Panc1 (cell line): ENCODE data around the gene ABI3BP. TPM values are rescaled to one million over a fixed set of nuclear protein-coding genes. Genes with fewer than 3 reads are reported as not detected.

Source experiments
- ATAC-seq: fragments of 200-7000 bp; cut with Tn5 transposase; 2 replicates; pipeline ENCODE4 v1.9.1; 2020; ENCODE audit warnings: mild to moderate bottlenecking, moderate library complexity
- BruUV-seq: library from RNA; stranded (reverse); fragments of 400-500 nt; replicated peaks from 2 replicates; lab custom pipeline; 2021; lab: Mats Ljungman, UMichigan
- CTCF ChIA-PET: fragments of 300-600 bp; sonication (Branson Sonifier 250); formaldehyde crosslinking; loops from one replicate; lab custom pipeline; 2022; ENCODE audit warnings: antibody characterized with exemption; lab: Charles Lee
- POLR2A ChIA-PET: fragments of 300-600 bp; sonication (Branson Sonifier 250); formaldehyde crosslinking; loops from one replicate; lab custom pipeline; 2022; ENCODE audit warnings: antibody characterized with exemption; lab: Charles Lee
- DNase-seq: peaks from one replicate; pipeline ENCODE4 v3.0.0-alpha.2; 2010; ENCODE audit warnings: low read depth, low spot score
- H3K27ac ChIP-seq: 2 replicates; pipeline ENCODE4 v1.5.1; 2011; ENCODE audit warnings: mild to moderate bottlenecking, low read length, inconsistent platforms
- H3K27me3 ChIP-seq: fragments of 200-500 bp; sonication (Bioruptor generic); 2 replicates; pipeline ENCODE4 v1.6.0; 2014; ENCODE audit warnings: low read length, inconsistent platforms; ENCODE audit not compliant: control insufficient read depth, insufficient read depth
- H3K36me3 ChIP-seq: fragments of 200-500 bp; sonication (Bioruptor generic); 2 replicates; pipeline ENCODE4 v1.5.1; 2014; ENCODE audit warnings: inconsistent platforms, mild to moderate bottlenecking, low read length, moderate library complexity; ENCODE audit not compliant: control insufficient read depth, insufficient read depth
- H3K4me1 ChIP-seq: 2 replicates; pipeline ENCODE4 v1.5.1; 2011; ENCODE audit warnings: inconsistent platforms, mild to moderate bottlenecking, low read length, moderate library complexity; ENCODE audit not compliant: control insufficient read depth, insufficient read depth
- H3K4me3 ChIP-seq, 2 experiments: 2 replicates each; pipeline ENCODE4 v1.5.1; 2011 to 2012; ENCODE audit warnings: low read depth in 2 of 2, low read length in 2 of 2, mild to moderate bottlenecking in 2 of 2, inconsistent platforms in 1 of 2, moderate library complexity in 1 of 2
- H3K9me3 ChIP-seq: fragments of 200-500 bp; sonication (Bioruptor generic); 2 replicates; pipeline ENCODE4 v1.5.1; 2014; ENCODE audit warnings: low read depth, mild to moderate bottlenecking, inconsistent platforms, low read length, moderate library complexity; ENCODE audit not compliant: control insufficient read depth, insufficient read depth
- CTCF ChIP-seq: fragments of 450-650 bp; IDR thresholded peaks from 2 replicates; pipeline ENCODE4 v1.5.1; 2017; ENCODE audit warnings: mild to moderate bottlenecking
- POLR2AphosphoS5 ChIP-seq: IDR thresholded peaks from 2 replicates; pipeline ENCODE4 v1.6.1; 2012; ENCODE audit warnings: mild to moderate bottlenecking, low read depth, low read length, moderate library complexity
- REST ChIP-seq, 2 experiments: IDR thresholded peaks; 2 replicates each; pipeline ENCODE4 v1.6.1; 2011 to 2012; ENCODE audit warnings: low read depth in 2 of 2, control low read depth in 1 of 2, low read length in 1 of 2, mild to moderate bottlenecking in 1 of 2, moderate library complexity in 1 of 2; ENCODE audit not compliant: insufficient read depth in 1 of 2
- SIN3A ChIP-seq: IDR thresholded peaks from 2 replicates; pipeline ENCODE4 v1.6.1; 2012; ENCODE audit warnings: low read depth, mild to moderate bottlenecking, low read length, moderate library complexity, borderline replicate concordance; ENCODE audit not compliant: insufficient read depth
- TCF7L2 ChIP-seq: IDR thresholded peaks from 2 replicates; pipeline ENCODE4 v1.6.1; 2011; ENCODE audit warnings: mild to moderate bottlenecking, low read depth, low read length, inconsistent platforms
- in situ Hi-C: cut with HindIII; loops from 2 replicates; pipeline ENCODE4 v1.10.0; 2016; ENCODE audit warnings: low sequenced_read_pairs, low pct_unique_long_range_greater_than_20kb
- intact Hi-C: fragments of 100-400 bp; cut with micrococcal nuclease; formaldehyde crosslinking; loops from one replicate; pipeline ENCODE4 v1.10.0; 2022; ENCODE audit not compliant: unreplicated experiment
- total RNA-seq: library from RNA; stranded (reverse); gene quantifications from one replicate; pipeline ENCODE4 v1.2.1, GENCODE V29; 2021; ENCODE audit not compliant: unreplicated experiment

ABI3BP gene
- total RNA-seq, 1 experiment from 2014 or later = 0.21 TPM

DNA sequence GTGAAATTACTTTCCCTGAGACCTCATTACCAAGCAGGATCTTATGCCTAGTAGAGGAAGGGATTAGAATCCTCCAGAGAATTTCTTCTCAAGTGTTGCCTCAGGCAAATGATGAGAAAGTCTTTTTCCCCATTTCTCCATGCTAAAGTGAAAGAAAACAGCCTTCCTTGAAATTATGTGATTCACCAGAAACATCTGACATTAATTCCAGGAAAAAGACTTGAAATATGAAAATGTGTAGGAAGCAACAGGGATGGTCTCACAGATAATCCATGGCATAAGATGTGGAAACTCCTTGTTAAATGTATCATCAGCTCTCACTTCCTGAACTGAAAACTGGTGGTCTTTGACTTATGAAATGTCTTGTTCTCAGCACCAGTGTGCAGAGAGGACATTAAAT lies 17.9 kb upstream of the ABI3BP start:
- TF ChIP-seq TCF7L2 (no peak), CTCF (no peak), REST (IDR thresholded peaks at IDR 0.05; ENCODE audit: insufficient read depth in 1 of 2, low read depth in 2 of 2, low read length in 1 of 2) (no peak)
- Histone ChIP-seq H3K27ac (no peak overlapping the region), H3K9me3 (no peaks in the 10 kb centered on the region; the same call in 1 of the 2 replicates), H3K4me1 (no peaks in the 10 kb centered on the region), H3K4me3 (no peak overlapping the region), H3K27me3 (no peaks in the 10 kb centered on the region), H3K36me3 (no peaks in the 10 kb centered on the region)
- intact Hi-C loops = no loop called here
- no peak for ATAC-seq
- CTCF ChIA-PET = no interaction called here
- BruUV-seq = no TSS peak
- no peak for DNase-seq
- POLR2A ChIA-PET = no interaction called here
- in situ Hi-C loops = no loop called here

DNA sequence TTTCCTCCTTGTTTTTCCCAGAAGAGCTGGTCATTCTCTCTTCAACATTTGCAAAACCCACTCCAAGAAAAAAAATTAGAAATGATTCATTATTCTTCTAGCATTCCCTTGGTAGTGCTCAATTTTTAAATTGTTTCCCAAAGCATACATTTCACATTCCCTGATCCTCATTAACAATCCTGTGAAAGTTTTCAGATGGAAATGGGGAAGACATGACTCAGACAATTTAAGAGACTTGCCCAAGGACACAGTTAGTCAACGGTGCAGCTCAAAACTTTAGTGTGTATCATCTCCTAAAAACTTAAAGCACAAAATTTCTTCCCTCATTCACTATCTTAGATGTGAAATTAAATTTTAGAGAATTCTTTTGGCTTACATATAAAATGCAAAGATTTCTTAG lies 17.1 kb upstream of the ABI3BP start:
- intact Hi-C loops (no loop called here), in situ Hi-C loops (no loop called here)
- Histone ChIP-seq H3K4me1 (no peaks in the 10 kb centered on the region), H3K27me3 (no peaks in the 10 kb centered on the region), H3K27ac (no peak overlapping the region), H3K4me3 (no peak overlapping the region), H3K9me3 (no peaks in the 10 kb centered on the region; the same call in 1 of the 2 replicates), H3K36me3 (no peaks in the 10 kb centered on the region)
- ChIA-PET CTCF (no interaction called here), POLR2A (no interaction called here)
- BruUV-seq = no TSS peak
- TF ChIP-seq SIN3A (no peak), TCF7L2 (no peak), CTCF (no peak), POLR2AphosphoS5 (no peak), REST (IDR thresholded peaks at IDR 0.05; ENCODE audit: insufficient read depth in 1 of 2, low read depth in 2 of 2, low read length in 1 of 2) (no peak)
- DNase-seq = no peak
- ATAC-seq = no peak
